SK-N-MC (cell line): ENCODE measurements around the gene VKORC1L1.
A peak's percentile ranks its signal among the peaks of the same experiment; 100 is the strongest.
"Not testable (repeated sequence)": the region's sequence is repeated elsewhere in the genome, so short reads cannot be mapped to it uniquely, and the experiment has no call there.

ENCODE experiments used
- DNase-seq: peaks from one replicate; pipeline ENCODE4 v3.0.0-alpha.2; 2011; ENCODE audit warnings: low read depth, low spot score
- H3K27ac ChIP-seq: fragments of 200-600 bp; sonication (generic); 2 replicates; pipeline ENCODE4 v1.5.1; 2016; ENCODE audit warnings: mixed run types
- H3K36me3 ChIP-seq: fragments of 200-600 bp; sonication (generic); 2 replicates; pipeline ENCODE4 v1.6.1; 2017; ENCODE audit warnings: antibody characterized with exemption, low read length, mixed read lengths; ENCODE audit not compliant: insufficient read depth
- H3K4me3 ChIP-seq: fragments of 200-600 bp; sonication (generic); 2 replicates; pipeline ENCODE4 v1.5.1; 2016
- H3K9ac ChIP-seq: fragments of 200-600 bp; sonication (generic); 2 replicates; pipeline ENCODE4 v1.8.0; 2017; ENCODE audit warnings: mixed run types, mixed read lengths; ENCODE audit not compliant: insufficient read length
- H3K9me3 ChIP-seq: fragments of 200-600 bp; sonication (generic); 2 replicates; pipeline ENCODE4 v1.6.1; 2017; ENCODE audit warnings: low read depth, mild to moderate bottlenecking, antibody characterized with exemption, low read length, moderate library complexity, mixed read lengths

Gene VKORC1L1

DNA sequence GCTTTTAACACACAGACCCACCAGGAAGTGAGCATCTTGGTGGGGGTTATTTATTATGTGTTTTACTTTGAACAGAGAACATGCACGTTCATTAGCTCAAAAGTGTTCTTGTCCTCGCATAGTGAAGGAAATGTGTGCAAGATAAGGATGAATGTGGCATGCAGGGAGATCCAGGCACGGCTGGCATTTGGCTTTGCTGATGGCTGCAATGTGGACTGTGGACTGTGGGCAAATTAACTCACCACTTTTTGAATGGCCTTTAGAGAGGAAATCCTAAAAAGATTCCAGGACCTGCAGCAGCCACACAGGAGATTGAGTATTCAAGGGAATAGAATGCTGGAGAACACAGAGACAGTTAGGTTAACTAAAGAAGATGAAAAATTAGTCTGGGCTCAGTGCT is 6.6 kb upstream of the VKORC1L1 start:
- not testable (repeated sequence) for H3K36me3 ChIP-seq, DNase-seq, H3K9me3 ChIP-seq, H3K27ac ChIP-seq, H3K9ac ChIP-seq, H3K4me3 ChIP-seq

DNA sequence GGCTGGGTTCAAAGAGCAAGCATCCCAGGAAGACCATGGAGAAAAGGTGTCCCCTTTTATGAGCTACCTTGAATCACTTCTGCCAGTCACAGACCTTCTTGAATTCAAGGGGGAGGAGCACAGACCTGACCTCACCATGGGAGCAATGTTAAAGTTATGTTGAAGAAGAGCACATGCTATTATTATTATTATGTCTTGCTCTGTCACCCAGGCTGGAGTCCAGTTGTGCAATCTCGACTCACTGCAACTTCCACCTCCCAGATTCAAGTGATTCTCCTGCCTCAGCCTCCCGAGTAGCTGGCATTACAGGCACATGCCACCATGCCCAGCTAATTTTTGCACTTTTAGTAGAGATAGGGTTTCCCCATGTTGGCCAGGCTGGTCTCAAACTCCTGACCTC is 5.2 kb upstream of the VKORC1L1 start:
- not testable (repeated sequence) for H3K9ac ChIP-seq, H3K9me3 ChIP-seq, H3K27ac ChIP-seq, H3K4me3 ChIP-seq, H3K36me3 ChIP-seq, DNase-seq

DNA sequence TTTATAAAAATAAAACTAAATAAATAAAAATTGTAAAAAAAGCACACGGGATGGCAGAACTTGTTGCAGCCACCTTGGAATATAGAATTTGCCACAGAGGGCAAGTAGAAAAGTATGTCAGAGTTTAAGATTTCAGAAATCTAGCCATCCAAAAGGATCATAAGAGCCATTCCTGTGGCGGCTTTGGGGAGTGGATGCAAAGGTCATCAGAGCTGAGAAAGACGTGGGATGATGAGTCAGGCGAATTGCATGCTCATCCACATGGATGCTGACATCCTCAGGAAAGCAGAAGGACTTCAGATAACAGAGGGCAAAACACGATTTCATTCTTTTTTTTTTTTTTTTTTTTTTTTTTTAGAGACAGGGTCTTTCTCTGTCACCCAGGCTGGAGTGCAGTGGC is 3.6 kb upstream of the VKORC1L1 start:
- not testable (repeated sequence) for DNase-seq, H3K4me3 ChIP-seq, H3K9me3 ChIP-seq, H3K9ac ChIP-seq, H3K36me3 ChIP-seq, H3K27ac ChIP-seq

- H3K36me3 ChIP-seq, H3K9ac ChIP-seq, H3K9me3 ChIP-seq, H3K27ac ChIP-seq, DNase-seq, H3K4me3 ChIP-seq: not testable (repeated sequence)
Measured at GRCh38 chr7:65871451-65871850, 1.4 kb upstream of the VKORC1L1 start.

- not testable (repeated sequence) for H3K36me3 ChIP-seq, DNase-seq, H3K27ac ChIP-seq, H3K9me3 ChIP-seq
- Histone ChIP-seq H3K4me3 (peak overlapping the region; percentile 86), H3K9ac (peak overlapping the region; percentile 83)
Measured at GRCh38 chr7:65873582-65874193, 814 bp downstream of the VKORC1L1 start.

- H3K4me3 ChIP-seq, H3K9me3 ChIP-seq, H3K27ac ChIP-seq, H3K9ac ChIP-seq, H3K36me3 ChIP-seq, DNase-seq: not testable (repeated sequence)
Measured at GRCh38 chr7:65875715-65876114, 2.8 kb downstream of the VKORC1L1 start.

DNA sequence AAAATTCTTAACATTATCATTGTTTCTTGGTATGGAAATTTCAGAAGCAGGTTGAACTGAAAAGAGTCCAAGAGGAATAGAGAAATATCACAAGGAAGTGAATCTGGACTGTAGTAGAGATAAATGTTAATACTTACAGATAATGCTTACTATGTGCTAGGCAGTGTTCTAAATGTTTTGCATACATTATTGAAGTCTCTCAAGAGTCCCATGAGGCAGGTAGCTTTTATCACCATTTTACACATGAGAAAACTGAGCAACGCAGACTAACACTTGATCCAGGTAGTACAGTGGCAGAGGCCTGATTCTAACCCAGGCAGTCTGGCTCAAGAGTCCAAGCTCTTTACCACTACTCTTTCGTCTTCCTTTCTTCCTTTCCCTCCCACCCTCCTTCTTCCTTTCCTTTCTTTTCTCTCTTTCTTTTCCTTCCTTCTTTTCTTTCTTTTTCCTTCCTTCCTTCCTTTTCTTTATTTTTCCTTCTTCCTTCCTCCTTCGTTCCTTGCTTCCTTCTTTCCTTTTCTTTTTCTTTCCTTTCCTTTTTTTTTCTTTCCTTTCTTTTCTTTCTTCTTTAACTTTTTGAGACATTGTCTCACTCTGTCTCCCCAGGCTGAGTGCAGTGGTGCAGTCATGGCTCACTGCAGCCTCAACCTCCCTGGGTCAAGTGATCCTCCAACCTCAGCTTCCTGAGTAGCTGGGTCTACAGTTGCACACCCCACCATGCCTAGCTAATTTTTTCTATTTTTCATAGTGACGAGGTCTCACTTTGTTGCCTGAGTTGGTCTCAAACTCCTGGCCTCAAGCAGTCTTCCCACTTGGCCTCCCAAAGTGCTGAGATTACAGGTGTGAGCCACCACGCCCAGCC is 6.6 kb downstream of the VKORC1L1 start:
- not testable (repeated sequence) for DNase-seq, H3K4me3 ChIP-seq, H3K36me3 ChIP-seq, H3K27ac ChIP-seq, H3K9me3 ChIP-seq, H3K9ac ChIP-seq

- not testable (repeated sequence) for H3K27ac ChIP-seq, H3K4me3 ChIP-seq, H3K9ac ChIP-seq, DNase-seq, H3K9me3 ChIP-seq, H3K36me3 ChIP-seq
Measured at GRCh38 chr7:65880242-65880641, 7.4 kb downstream of the VKORC1L1 start.

GRCh38 chr7:65884983-65885382 is 12.1 kb downstream of the VKORC1L1 start:
- H3K4me3 ChIP-seq, H3K27ac ChIP-seq, H3K9me3 ChIP-seq, H3K9ac ChIP-seq, DNase-seq, H3K36me3 ChIP-seq: not testable (repeated sequence)

DNA sequence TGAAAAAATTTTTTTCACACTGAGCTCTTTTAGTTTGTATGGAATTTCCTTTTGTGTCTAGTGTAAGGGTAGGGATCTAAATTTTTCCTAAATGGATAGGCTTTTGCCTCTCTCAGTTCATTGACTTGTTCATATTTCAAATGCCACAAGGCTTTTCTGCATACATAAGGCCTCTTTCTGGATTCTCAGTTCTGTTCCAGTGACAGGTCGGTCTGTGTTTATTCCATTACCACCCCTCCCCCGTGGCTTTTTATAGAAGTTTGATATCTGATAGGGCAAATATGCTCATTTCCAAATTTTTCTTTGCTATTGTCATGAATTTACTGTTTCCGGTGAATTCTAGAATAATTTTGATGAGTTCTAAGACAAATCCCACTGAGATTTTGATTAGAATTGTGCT is 12.7 kb downstream of the VKORC1L1 start:
- not testable (repeated sequence) for H3K27ac ChIP-seq

GRCh38 chr7:65888434-65889156 is 15.7 kb downstream of the VKORC1L1 start:
- H3K36me3 ChIP-seq: peaks cover 18% of the 10 kb centered on the region

More for the DNA sequence above, 12.7 kb downstream of the VKORC1L1 start:
- not testable (repeated sequence) for H3K9me3 ChIP-seq, DNase-seq, H3K9ac ChIP-seq, H3K36me3 ChIP-seq, H3K4me3 ChIP-seq

GRCh38 chr7:65889722-65890121 is 16.8 kb downstream of the VKORC1L1 start:
- peaks cover 18% of the 10 kb centered on the region for H3K36me3 ChIP-seq
- H3K27ac ChIP-seq, H3K9me3 ChIP-seq, H3K9ac ChIP-seq, DNase-seq, H3K4me3 ChIP-seq: not testable (repeated sequence)

More at GRCh38 chr7:65888434-65889156, 15.7 kb downstream of the VKORC1L1 start:
- not testable (repeated sequence) for H3K27ac ChIP-seq, H3K9ac ChIP-seq, DNase-seq, H3K9me3 ChIP-seq, H3K4me3 ChIP-seq
